HCT116 (cell line): ENCODE data around the gene CYBA. TPM values are rescaled to one million over a fixed set of nuclear protein-coding genes. Genes with fewer than 3 reads are reported as not detected.
A peak's percentile ranks its signal among the peaks of the same experiment; 100 is the strongest.

ENCODE experiments used
- ATAC-seq: fragments of 200-7000 bp; cut with Tn5 transposase; 2 replicates; pipeline ENCODE4 v1.9.1; 2020; ENCODE audit warnings: mild to moderate bottlenecking, moderate library complexity
- BruUV-seq: library from RNA; stranded (reverse); fragments of 400-500 nt; replicated peaks from 2 replicates; lab custom pipeline; 2021; lab: Mats Ljungman, UMichigan
- CTCF ChIA-PET: fragments of 300-600 bp; sonication (Branson Sonifier 250); formaldehyde crosslinking; loops from one replicate; lab custom pipeline; 2021; ENCODE audit warnings: antibody characterized with exemption; lab: Charles Lee
- POLR2A ChIA-PET: fragments of 300-600, 350-600 bp; sonication (Branson Sonifier 250); formaldehyde crosslinking; loops from one replicate; lab custom pipeline; 2021; ENCODE audit warnings: antibody characterized with exemption; lab: Charles Lee
- RAD21 ChIA-PET, 2 experiments: fragments of 300-600 bp; sonication (Branson Sonifier 250); formaldehyde crosslinking; loops; one replicate each; lab custom pipeline; 2023; ENCODE audit warnings: low total read pairs in 2 of 2; ENCODE audit not compliant: uncharacterized antibody in 2 of 2, unreplicated experiment in 2 of 2, low non-redundant PET in 1 of 2; lab: Charles Lee
- DNase-seq: peaks from one replicate; pipeline ENCODE4 v3.0.0-alpha.2; 2010; ENCODE audit warnings: low read depth, low spot score
- H2AFZ ChIP-seq: fragments of 200-600 bp; shearing (Covaris generic), sonication (generic); 2 replicates; pipeline ENCODE4 v1.6.1; 2017; ENCODE audit warnings: low read depth, mixed run types, mixed read lengths, antibody characterized with exemption, low read length; ENCODE audit not compliant: poor library complexity, severe bottlenecking
- H3K27ac ChIP-seq: 2 replicates; pipeline ENCODE4 v1.5.1; 2012; ENCODE audit warnings: low read depth, low read length
- H3K27me3 ChIP-seq: fragments of 200-600 bp; sonication (generic); 2 replicates; pipeline ENCODE4 v1.6.1; 2016; ENCODE audit warnings: mixed run types, low read length, mixed read lengths; ENCODE audit not compliant: insufficient read depth
- H3K36me3 ChIP-seq, 2 experiments: fragments of 200-500 bp in 1 of 2; fragments of 200-600 bp in 1 of 2; sonication (Bioruptor generic) in 1 of 2; sonication (generic) in 1 of 2; 2 replicates each; pipeline versions ENCODE4 v1.5.1 to v1.6.1; 2014 to 2016; ENCODE audit warnings: low read length in 2 of 2, inconsistent platforms in 1 of 2, mixed read lengths in 1 of 2, mixed run types in 1 of 2; ENCODE audit not compliant: insufficient read depth in 2 of 2, control insufficient read depth in 1 of 2
- H3K4me1 ChIP-seq, 2 experiments: fragments of 200-600 bp in 1 of 2; sonication (generic) in 1 of 2; 2 replicates each; pipeline versions ENCODE4 v1.5.1 to v1.6.1; 2012 to 2017; ENCODE audit warnings: low read length in 2 of 2, inconsistent platforms in 1 of 2, mild to moderate bottlenecking in 1 of 2, mixed read lengths in 1 of 2, mixed run types in 1 of 2, moderate library complexity in 1 of 2; ENCODE audit not compliant: insufficient read depth in 2 of 2, control insufficient read depth in 1 of 2
- H3K4me2 ChIP-seq: fragments of 200-600 bp; sonication (generic); 2 replicates; pipeline ENCODE4 v1.6.1; 2017; ENCODE audit warnings: mixed run types, low read length, mixed read lengths
- H3K4me3 ChIP-seq, 2 experiments: fragments of 200-600 bp in 1 of 2; sonication (generic) in 1 of 2; replicated peaks in 1 of 2; 2 replicates each; pipeline ENCODE4 v1.5.1; 2011 to 2016; ENCODE audit warnings: low read length in 2 of 2, control low read depth in 1 of 2, low read depth in 1 of 2, mild to moderate bottlenecking in 1 of 2, mixed read lengths in 1 of 2, mixed run types in 1 of 2
- H3K79me2 ChIP-seq: fragments of 200-600 bp; sonication (generic); 2 replicates; pipeline ENCODE4 v1.6.1; 2017; ENCODE audit warnings: mild to moderate bottlenecking, mixed run types, low read length, moderate library complexity, mixed read lengths; ENCODE audit not compliant: insufficient read depth
- H3K9ac ChIP-seq: fragments of 200-600 bp; sonication (generic); 2 replicates; pipeline ENCODE4 v1.6.1; 2016; ENCODE audit warnings: low read length, mixed read lengths
- H3K9me2 ChIP-seq: fragments of 200-600 bp; sonication (generic), shearing (Covaris generic); 2 replicates; pipeline ENCODE4 v1.6.1; 2017; ENCODE audit warnings: mixed run types, mild to moderate bottlenecking, moderate library complexity; ENCODE audit not compliant: insufficient read depth
- H3K9me3 ChIP-seq, 2 experiments: fragments of 200-500 bp in 1 of 2; fragments of 200-600 bp in 1 of 2; sonication (Bioruptor generic) in 1 of 2; sonication (generic) in 1 of 2; 2 replicates each; pipeline ENCODE4 v1.6.1; 2014 to 2017; ENCODE audit warnings: low read length in 2 of 2, mixed read lengths in 2 of 2, inconsistent platforms in 1 of 2, low read depth in 1 of 2, mild to moderate bottlenecking in 1 of 2, mixed run types in 1 of 2, moderate library complexity in 1 of 2; ENCODE audit not compliant: control insufficient read depth in 1 of 2, insufficient read depth in 1 of 2
- H4K20me1 ChIP-seq: fragments of 200-600 bp; sonication (generic), shearing (Covaris generic); 2 replicates; pipeline ENCODE4 v1.6.1; 2017; ENCODE audit warnings: mixed run types, mild to moderate bottlenecking, moderate library complexity; ENCODE audit not compliant: insufficient read depth
- ATF3 ChIP-seq: IDR thresholded peaks from 2 replicates; pipeline ENCODE4 v1.6.1; 2012
- CBX3 ChIP-seq: IDR thresholded peaks from 2 replicates; pipeline ENCODE4 v1.6.1; 2012; ENCODE audit warnings: low read depth
- CEBPB ChIP-seq: IDR thresholded peaks from 2 replicates; pipeline ENCODE4 v1.6.1; 2012; ENCODE audit warnings: low read depth
- CTCF ChIP-seq, 3 experiments: fragments of 200-600 bp in 1 of 3; sonication (generic) in 1 of 3; IDR thresholded peaks in 2 of 3; conservative IDR thresholded peaks in 1 of 3; 2 replicates each; pipeline ENCODE4 v1.5.1; 2012 to 2017; ENCODE audit warnings: low read depth in 2 of 3, low read length in 2 of 3, antibody characterized with exemption in 1 of 3, borderline replicate concordance in 1 of 3, control low read depth in 1 of 3, mild to moderate bottlenecking in 1 of 3, mixed read lengths in 1 of 3, mixed run types in 1 of 3, moderate library complexity in 1 of 3; ENCODE audit not compliant: insufficient read depth in 1 of 3
- ELF1 ChIP-seq: IDR thresholded peaks from 2 replicates; pipeline ENCODE4 v1.6.1; 2012; ENCODE audit warnings: low read depth, borderline replicate concordance
- FOSL1 ChIP-seq: IDR thresholded peaks from 2 replicates; pipeline ENCODE4 v1.6.1; 2012; ENCODE audit warnings: low read depth
- MAX ChIP-seq: IDR thresholded peaks from 2 replicates; pipeline ENCODE4 v1.6.1; 2012
- POLR2A ChIP-seq: IDR thresholded peaks from 2 replicates; pipeline ENCODE4 v1.7.0; 2011; ENCODE audit warnings: borderline replicate concordance; ENCODE audit not compliant: insufficient read depth, insufficient read length; ENCODE audit errors: extremely low read depth
- POLR2AphosphoS5 ChIP-seq: IDR thresholded peaks from 2 replicates; pipeline ENCODE4 v1.6.1; 2011; ENCODE audit warnings: mild to moderate bottlenecking, low read depth, low read length, moderate library complexity
- SP1 ChIP-seq: IDR thresholded peaks from 2 replicates; pipeline ENCODE4 v1.6.1; 2012; ENCODE audit warnings: low read depth
- SRF ChIP-seq: IDR thresholded peaks from 2 replicates; pipeline ENCODE4 v1.6.1; 2012; ENCODE audit warnings: low read depth
- TCF7L2 ChIP-seq: IDR thresholded peaks from 2 replicates; pipeline ENCODE4 v1.7.0; 2011; ENCODE audit warnings: borderline replicate concordance, inconsistent platforms; ENCODE audit not compliant: insufficient read depth, insufficient read length; ENCODE audit errors: extremely low read depth
- YY1 ChIP-seq: IDR thresholded peaks from 2 replicates; pipeline ENCODE4 v1.6.1; 2011; ENCODE audit warnings: low read length, low read depth, moderate library complexity, mild to moderate bottlenecking; ENCODE audit not compliant: insufficient replicate concordance; ENCODE audit errors: extremely low read depth
- ZNF274 ChIP-seq: fragments of 200-500 bp; sonication (Bioruptor generic); IDR thresholded peaks from 2 replicates; pipeline ENCODE4 v1.6.1; 2014; ENCODE audit warnings: mild to moderate bottlenecking, low read depth, low read length, inconsistent platforms
- intact Hi-C: fragments of 100-400 bp; cut with micrococcal nuclease; formaldehyde crosslinking; loops from 2 replicates; pipeline ENCODE4 v1.10.0; 2022
- total RNA-seq: library from RNA; stranded (reverse); gene quantifications from one replicate; pipeline ENCODE4 v1.2.1, GENCODE V29; 2021; ENCODE audit not compliant: unreplicated experiment

The CYBA gene
- total RNA-seq, 1 experiment from 2014 or later, result 321 TPM

- no TSS peak for BruUV-seq
- 0 out of 2 replicates have a peak, but pooled peaks cover 4% of the 10 kb centered on the region for H4K20me1 ChIP-seq
- intact Hi-C loops, result no loop called here
- ChIA-PET RAD21 (no interaction called here), POLR2A (no interaction called here), CTCF (no interaction called here)
- H3K9ac ChIP-seq, result no peak overlapping the region
- H3K4me1 ChIP-seq, result no peaks in the 10 kb centered on the region
- H3K9me2 ChIP-seq, result no peaks in the 10 kb centered on the region
- H3K9me3 ChIP-seq, result no peaks in the 10 kb centered on the region
- no peak for ATAC-seq
- H2AFZ ChIP-seq, result no peak overlapping the region
- H3K79me2 ChIP-seq, result peaks cover 61% of the 10 kb centered on the region
- H3K4me3 ChIP-seq, result no peak overlapping the region
- TF ChIP-seq FOSL1 (no peak), CBX3 (no peak), MAX (no peak), CEBPB (peak; percentile 49; the same call in 1 of the 2 replicates)
- no peak overlapping the region for H3K4me2 ChIP-seq
- DNase-seq, result no peak
- H3K27ac ChIP-seq, result no peak overlapping the region
- H3K27me3 ChIP-seq, result no peaks in the 10 kb centered on the region
- H3K36me3 ChIP-seq, result peaks cover 48 to 54% of the 10 kb centered on the region in 2 experiments; a peak in 3 of 4 replicates
Observed at GRCh38 chr16:88599825-88600538, 50.9 kb downstream of the CYBA start.

GRCh38 chr16:88599092-88599733 is 51.6 kb downstream of the CYBA start:
- ATAC-seq (peak; percentile 21; the same call in 1 of the 2 replicates), DNase-seq (no peak)
- Histone ChIP-seq H2AFZ (no peak overlapping the region), H3K27ac (no peak overlapping the region), H4K20me1 (0 out of 2 replicates have a peak, but pooled peaks cover 4% of the 10 kb centered on the region), H3K4me1 (no peaks in the 10 kb centered on the region), H3K79me2 (peaks cover 66% of the 10 kb centered on the region), H3K27me3 (no peaks in the 10 kb centered on the region), H3K9me2 (no peaks in the 10 kb centered on the region), H3K36me3 (peaks cover 47 to 54% of the 10 kb centered on the region in 2 experiments; a peak in 3 of 4 replicates), H3K9me3 (no peaks in the 10 kb centered on the region), H3K9ac (no peak overlapping the region), H3K4me2 (no peak overlapping the region), H3K4me3 (no peak overlapping the region)
- intact Hi-C loops, result no loop called here
- no TSS peak for BruUV-seq
- POLR2A ChIA-PET, result no interaction called here
- CTCF ChIA-PET, result no interaction called here
- TF ChIP-seq CEBPB, result no peak
- no peak for TF ChIP-seq POLR2AphosphoS5
- no peak for TF ChIP-seq YY1
- TF ChIP-seq POLR2A, result no peak
- no peak for TF ChIP-seq SRF
- no peak for TF ChIP-seq CBX3
- no peak for TF ChIP-seq ATF3
- TF ChIP-seq MAX, result no peak
- no peak for TF ChIP-seq ELF1
- TF ChIP-seq TCF7L2, result no peak
- no peak for TF ChIP-seq SP1
- TF ChIP-seq ZNF274, result no peak
- no peak for TF ChIP-seq CTCF (IDR thresholded peaks at IDR 0.05 in 2 of 3, conservative IDR thresholded peaks at IDR 0.05 in 1 of 3; ENCODE audit: borderline replicate concordance in 1 of 3, insufficient read depth in 1 of 3, low read depth in 2 of 3, low read length in 2 of 3)
- RAD21 ChIA-PET, result no interaction called here
